ENCODE results near the gene RNF207. TPM values are rescaled to one million over a fixed set of nuclear protein-coding genes. Genes with fewer than 3 reads are reported as not detected.

RNF207 gene
- total and polyA plus RNA-seq, 10 of the 15 experiments (the other 5 are each of a cell fraction or from before 2014, with no cell fraction given): 1.7 to 36.4 (median 13.1) TPM

DNA sequence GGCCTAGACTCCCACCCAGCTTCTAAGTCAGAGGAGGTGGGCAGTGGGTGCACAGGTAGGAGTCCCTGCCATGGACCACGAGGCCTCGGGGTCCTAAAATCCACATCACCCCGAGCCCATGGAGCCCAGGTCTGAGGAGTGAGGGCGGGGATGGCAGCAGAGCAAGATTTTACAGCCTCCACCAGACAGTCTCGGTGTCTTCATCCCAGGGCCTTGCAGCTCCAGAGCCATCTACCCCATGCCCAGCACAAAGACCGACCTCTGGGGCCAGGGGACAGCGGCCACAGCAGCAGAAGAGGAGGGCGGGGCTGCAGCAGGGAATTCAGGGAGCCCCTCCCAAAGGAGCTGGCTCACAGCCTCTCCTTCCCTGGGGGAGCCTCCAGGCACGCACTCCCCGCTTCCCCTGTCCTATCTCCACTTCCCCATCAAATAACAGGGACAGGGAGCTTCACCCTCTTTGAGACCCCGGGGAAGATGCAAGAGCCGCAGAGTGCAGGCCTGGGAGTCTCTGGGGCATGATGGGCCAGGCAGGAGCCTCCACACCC is 40.4 kb upstream of the RNF207 start:
- SMC1A ChIA-PET (ENCODE audit: uncharacterized antibody, unreplicated experiment): no interaction called here
- no peak for FAIRE-seq

More for the DNA sequence above, 40.4 kb upstream of the RNF207 start:
- CTCF ChIA-PET: no interaction called here
- TF ChIP-seq, protein P1, sequence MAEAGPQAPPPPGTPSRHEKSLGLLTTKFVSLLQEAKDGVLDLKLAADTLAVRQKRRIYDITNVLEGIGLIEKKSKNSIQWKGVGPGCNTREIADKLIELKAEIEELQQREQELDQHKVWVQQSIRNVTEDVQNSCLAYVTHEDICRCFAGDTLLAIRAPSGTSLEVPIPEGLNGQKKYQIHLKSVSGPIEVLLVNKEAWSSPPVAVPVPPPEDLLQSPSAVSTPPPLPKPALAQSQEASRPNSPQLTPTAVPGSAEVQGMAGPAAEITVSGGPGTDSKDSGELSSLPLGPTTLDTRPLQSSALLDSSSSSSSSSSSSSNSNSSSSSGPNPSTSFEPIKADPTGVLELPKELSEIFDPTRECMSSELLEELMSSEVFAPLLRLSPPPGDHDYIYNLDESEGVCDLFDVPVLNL (IDR thresholded peaks at IDR 0.05; ENCODE audit: low read depth, low read length): no peak
- TF ChIP-seq USF1 (IDR thresholded peaks at IDR 0.05; ENCODE audit: borderline replicate concordance, extremely low read length, insufficient read depth, low read depth, low read length) (no peak), DPF2 (IDR thresholded peaks at IDR 0.05) (no peak), JUND (IDR thresholded peaks at IDR 0.05; ENCODE audit: low read depth, low read length) (no peak), HDAC6 (IDR thresholded peaks at IDR 0.05; ENCODE audit: unreplicated experiment) (no peak), TCF12 (IDR thresholded peaks at IDR 0.05; ENCODE audit: low read depth, low read length) (no peak), KDM1A (IDR thresholded peaks at IDR 0.05; ENCODE audit: borderline replicate concordance) (no peak), GATAD2B (conservative IDR thresholded peaks at IDR 0.05; ENCODE audit: low read depth) (no peak), PAX8 (IDR thresholded peaks at IDR 0.05) (no peak)
- in situ Hi-C loops (cut with MboI) (no loop called here), intact Hi-C loops (cut with micrococcal nuclease; ENCODE audit: unreplicated experiment) (loop anchor here (5.0 kb wide), 1 partner anchor 48 kb away; no protein-coding TSS in a partner anchor)
- Histone ChIP-seq H3K79me2 (ENCODE audit: control insufficient read depth, insufficient read depth, low read length) (no peaks in the 10 kb centered on the region), H2AFZ (ENCODE audit: control insufficient read depth, low read depth, low read length) (no peak overlapping the region), H3K27me3 (replicated peaks in 1 of 2; ENCODE audit: control insufficient read depth in 2 of 2, insufficient read depth in 2 of 2, low read length in 1 of 2) (no peaks in the 10 kb centered on the region; a peak in 2 of 4 replicates), H3K4me3 (no peak overlapping the region), H4K20me1 (ENCODE audit: control insufficient read depth, insufficient read depth) (no peaks in the 10 kb centered on the region), H3K4me1 (ENCODE audit: control insufficient read depth, insufficient read depth, low read length) (no peaks in the 10 kb centered on the region), H3K27ac (ENCODE audit: control insufficient read depth, insufficient read depth) (no peak overlapping the region), H3K4me2 (ENCODE audit: control insufficient read depth, insufficient read depth) (no peak overlapping the region), H3K9me3 (replicated peaks; ENCODE audit: control insufficient read depth, insufficient read depth, low read length) (no peaks in the 10 kb centered on the region), H3K9ac (ENCODE audit: control insufficient read depth, insufficient read depth, low read length) (no peak overlapping the region), H3K36me3 (ENCODE audit: control insufficient read depth in 2 of 2, insufficient read depth in 2 of 2, low read length in 1 of 2) (no peaks in the 10 kb centered on the region)
- 15% methylated on average over 12 of the region's 12 CpGs for WGBS (ENCODE audit: insufficient coverage, insufficient replicate concordance, low lambda C conversion rate, missing lambda C conversion rate)
- RAD21 ChIA-PET (ENCODE audit: unreplicated experiment): no interaction called here
- ATAC-seq (no peak), DNase-seq (ENCODE audit: low read depth, low spot score) (no peak)
- POLR2A ChIA-PET: no interaction called here
- BruUV-seq (replicated peaks): no TSS peak

Data from GM12878 (cell line).